Heart right ventricle (tissue), 16 donors: Measurements from ENCODE around the gene TMEM212. TPM values are rescaled to one million over a fixed set of nuclear protein-coding genes. Genes with fewer than 3 reads are reported as not detected.
A peak's percentile ranks its signal among the peaks of the same experiment; 100 is the strongest.

Source experiments
- ATAC-seq, 8 donors: fragments of 200-7000 bp; cut with Tn5 transposase; one replicate each; pipeline ENCODE4 v1.9.1; 2020; ENCODE audit warnings: mild to moderate bottlenecking in 8 of 8, moderate library complexity in 8 of 8, moderate number of reproducible peaks in 1 of 8
- DNase-seq, 2 donors: peaks; one replicate each; pipeline ENCODE4 v3.0.0-alpha.2; 2020
- H3K27ac ChIP-seq, 10 donors: fragments of 200-600 bp; sonication (generic) in 2 of 10; one replicate each; pipeline versions ENCODE4 v1.5.0 to v1.8.0; 2020 to 2022; ENCODE audit warnings: mild to moderate bottlenecking in 3 of 10
- H3K27me3 ChIP-seq, 7 donors: fragments of 200-600 bp; one replicate each; pipeline ENCODE4 v1.8.0; 2021 to 2022; ENCODE audit warnings: mild to moderate bottlenecking in 2 of 7
- H3K36me3 ChIP-seq, 9 donors: fragments of 200-600 bp; sonication (generic) in 1 of 9; one replicate each; pipeline versions ENCODE4 v1.5.0 to v1.8.0; 2020 to 2022; ENCODE audit warnings: mild to moderate bottlenecking in 2 of 9
- H3K4me1 ChIP-seq, 9 donors: fragments of 200-600 bp; sonication (generic) in 1 of 9; one replicate each; pipeline versions ENCODE4 v1.5.0 to v1.8.0; 2020 to 2022; ENCODE audit warnings: mild to moderate bottlenecking in 4 of 9
- H3K4me3 ChIP-seq, 10 donors: fragments of 200-600 bp; sonication (generic) in 2 of 10; one replicate each; pipeline versions ENCODE4 v1.5.0 to v1.8.0; 2020 to 2022; ENCODE audit warnings: mild to moderate bottlenecking in 7 of 10, moderate library complexity in 2 of 10
- H3K9me3 ChIP-seq, 11 donors: fragments of 200-600 bp in 10 of 11; sonication (generic) in 2 of 11; one replicate each; pipeline versions ENCODE4 v1.5.0 to v1.8.0; 2013 to 2022; ENCODE audit warnings: mild to moderate bottlenecking in 2 of 11, control low read depth in 1 of 11, moderate library complexity in 1 of 11
- whole genome bisulfite sequencing, 2 donors: extraction: QIAGEN DNeasy Blood & Tissue Kit; methylation state at CpG; one replicate each; pipeline ENCODE4 v1.1.7; 2013; ENCODE audit warnings: inconsistent platforms in 1 of 2; 5-methylcytosine and 5-hydroxymethylcytosine counted together
- intact Hi-C, 10 donors: fragments of 100-400 bp; cut with DNase I; formaldehyde crosslinking; loops; one replicate each; pipeline versions ENCODE4 v1.11.1 to v1.14.2; 2022
- polyA plus RNA-seq, 2 donors: library from polyadenylated mRNA; stranded (reverse); fragments of 200-250 nt; gene quantifications; one replicate each; pipeline ENCODE4 v1.2.3, GENCODE V29; 2013
- total RNA-seq, 10 donors: library from RNA; stranded (reverse); fragmentation: NEBNext Ultra II Directional in 3 of 10; extraction: Animal tissue kit (Norgen Biotek cat#: 25700) in 3 of 10; gene quantifications; one replicate each; pipeline versions ENCODE4 v1.2.1 to v1.2.4, GENCODE V29; 2021 to 2023
- TF ChIP-seq, protein P1 (sequence below), 9 donors: fragments of 200-600 bp; sonication (generic) in 2 of 9; IDR thresholded peaks; one replicate each; pipeline versions ENCODE4 v1.5.0 to v1.8.0; 2021 to 2022; ENCODE audit warnings: antibody characterized with exemption in 9 of 9, mild to moderate bottlenecking in 5 of 9, moderate library complexity in 1 of 9
- donor health status: Arrhythmogenic right ventricular cardiomyopathy.
- donor health status: ischemic (EF 13 %, LVEDD 7.1; RV severe dilation, severe dysfunction).
- donor health status: healthy with polysubstance abuse.
- donor health status: DM: no; HTN: yes; CAD: no.
- donor health status: DM: no; HTN: no; CAD: no.
- donor health status: ischemic (EF 25% LVEDD 6.9; RV normal size, moderate dysfunction).
- donor health status: ischemic (EF 25% LVEDD 5.7; RV mildly dilated, moderate dysfunction).
- donor health status: healthy.
- donor health status: DM: yes; HTN: yes; CAD: no.
- donor health status: Ischemic cardiomyopathy.
- donor health status: ischemic (EF 35%, LVEDD 5.7; RV mildly dilated, moderate dysfunction).
- donor health status: nonischemic (EF 11% LVEDD 7.7; RV severe dilation, severe dysfunction).
- donor health status: DM: yes; HTN: yes; CAD: no.
- donor health status: PGD.
- donor health status: ischemic (EF 29% LVEDD 5.4; RV normal size, mild dysfunction).
- donor health status: nonischemic (EF 23%, LVEDD 6.1; RV moderate dilation, normal function).

The TMEM212 gene
- total and polyA plus RNA-seq, 12 donors = not detected

DNA sequence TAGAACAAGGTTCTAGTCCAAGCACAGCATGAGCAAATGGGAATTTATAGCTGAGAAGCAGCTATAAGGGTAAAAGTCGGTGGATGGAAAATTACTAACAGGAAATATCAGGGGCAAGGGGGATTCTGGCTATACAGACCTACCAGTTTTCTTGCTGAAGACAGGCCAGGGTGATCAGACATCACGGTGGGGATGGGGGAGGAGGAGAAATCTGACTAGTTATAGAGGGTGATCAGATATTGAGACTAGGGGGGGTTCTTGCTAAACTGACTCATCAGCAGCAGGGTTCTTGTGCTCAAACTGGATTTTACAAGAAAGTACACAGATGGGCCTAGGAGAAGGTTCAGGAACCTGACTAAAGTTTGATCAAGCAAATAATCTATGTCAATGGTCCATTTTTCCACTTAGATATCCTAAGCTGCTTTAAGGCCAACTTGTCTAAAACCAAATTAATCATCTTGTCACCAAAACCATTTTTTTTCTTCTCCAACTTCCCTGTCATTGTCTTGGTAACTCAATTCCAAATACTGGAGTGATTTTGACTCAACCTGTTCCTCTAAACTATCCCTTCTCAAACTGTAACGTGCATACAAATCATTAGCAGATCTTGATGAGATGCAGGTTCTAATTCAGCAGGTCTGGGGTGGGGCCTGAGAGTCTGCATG, 4.6 kb downstream of the TMEM212 start:
- H3K4me3 ChIP-seq = no peak overlapping the region
- WGBS, 2 donors = 72 to 90% methylated on average over 3 of the region's 3 CpGs
- TF ChIP-seq, protein P1, sequence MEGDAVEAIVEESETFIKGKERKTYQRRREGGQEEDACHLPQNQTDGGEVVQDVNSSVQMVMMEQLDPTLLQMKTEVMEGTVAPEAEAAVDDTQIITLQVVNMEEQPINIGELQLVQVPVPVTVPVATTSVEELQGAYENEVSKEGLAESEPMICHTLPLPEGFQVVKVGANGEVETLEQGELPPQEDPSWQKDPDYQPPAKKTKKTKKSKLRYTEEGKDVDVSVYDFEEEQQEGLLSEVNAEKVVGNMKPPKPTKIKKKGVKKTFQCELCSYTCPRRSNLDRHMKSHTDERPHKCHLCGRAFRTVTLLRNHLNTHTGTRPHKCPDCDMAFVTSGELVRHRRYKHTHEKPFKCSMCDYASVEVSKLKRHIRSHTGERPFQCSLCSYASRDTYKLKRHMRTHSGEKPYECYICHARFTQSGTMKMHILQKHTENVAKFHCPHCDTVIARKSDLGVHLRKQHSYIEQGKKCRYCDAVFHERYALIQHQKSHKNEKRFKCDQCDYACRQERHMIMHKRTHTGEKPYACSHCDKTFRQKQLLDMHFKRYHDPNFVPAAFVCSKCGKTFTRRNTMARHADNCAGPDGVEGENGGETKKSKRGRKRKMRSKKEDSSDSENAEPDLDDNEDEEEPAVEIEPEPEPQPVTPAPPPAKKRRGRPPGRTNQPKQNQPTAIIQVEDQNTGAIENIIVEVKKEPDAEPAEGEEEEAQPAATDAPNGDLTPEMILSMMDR (IDR thresholded peaks at IDR 0.05) = no peak
- no peaks in the 10 kb centered on the region for H3K36me3 ChIP-seq
- H3K4me1 ChIP-seq = peaks cover 0 to 35% (median 21%) of the 10 kb centered on the region in 9 donors
- intact Hi-C loops = loop anchor here in 1 of 10 donors (10.0 kb wide), 1 partner anchor 187 kb away; the partner anchor contains the start of gene FNDC3B
- DNase-seq = no peak
- no peaks in the 10 kb centered on the region for H3K9me3 ChIP-seq
- H3K27me3 ChIP-seq = no peaks in the 10 kb centered on the region
- peak overlapping the region in 1 of 10 donors; percentile 4 for H3K27ac ChIP-seq
- no peak for ATAC-seq

DNA sequence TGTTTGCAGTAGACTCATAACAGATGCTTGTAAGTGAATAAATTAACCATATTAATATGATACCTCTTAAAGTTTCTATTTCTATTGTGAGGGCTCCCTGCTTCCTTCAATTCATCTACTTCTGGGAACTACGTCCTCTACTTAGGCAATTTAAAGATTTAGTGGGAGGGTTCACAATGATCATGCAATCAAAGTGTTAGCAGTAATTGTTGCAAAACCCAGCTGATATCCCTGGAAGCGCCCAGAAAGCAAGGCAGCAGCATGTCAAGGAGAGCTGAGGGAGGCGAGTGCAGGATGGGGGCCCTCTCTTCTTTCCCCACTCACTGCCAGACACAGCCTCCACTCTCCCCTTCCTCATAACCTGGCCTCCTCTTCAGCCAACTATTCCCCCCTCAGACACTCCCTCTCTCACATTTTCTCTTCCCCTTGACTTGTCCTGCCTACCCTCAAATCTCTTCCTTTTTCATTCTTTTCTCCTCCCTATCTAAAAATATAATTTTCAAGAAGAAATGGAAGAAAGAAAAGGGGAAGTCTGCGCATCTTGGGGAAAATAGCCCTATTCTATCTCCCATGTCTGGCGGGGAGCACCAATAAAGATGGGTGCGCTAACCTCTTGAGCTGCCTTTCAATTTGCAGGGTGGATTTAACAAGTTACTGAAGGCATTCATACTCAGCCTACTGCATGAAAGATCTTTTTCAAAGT, 6.6 kb downstream of the TMEM212 start:
- Histone ChIP-seq H3K27me3 (no peaks in the 10 kb centered on the region), H3K9me3 (peaks cover 0 to 14% (median 5%) of the 10 kb centered on the region in 11 donors), H3K27ac (no peak overlapping the region), H3K4me3 (no peak overlapping the region), H3K36me3 (no peaks in the 10 kb centered on the region), H3K4me1 (peaks cover 0 to 30% (median 16%) of the 10 kb centered on the region in 9 donors)
- no peak for ATAC-seq
- TF ChIP-seq, protein P1 (IDR thresholded peaks at IDR 0.05) = no peak
- DNase-seq = no peak
- intact Hi-C loops = loop anchor here in 1 of 10 donors (10.0 kb wide), 1 partner anchor 185 kb away; the partner anchor contains the start of gene FNDC3B
- 85 to 93% methylated on average over 6 of the region's 6 CpGs for WGBS, 2 donors

DNA sequence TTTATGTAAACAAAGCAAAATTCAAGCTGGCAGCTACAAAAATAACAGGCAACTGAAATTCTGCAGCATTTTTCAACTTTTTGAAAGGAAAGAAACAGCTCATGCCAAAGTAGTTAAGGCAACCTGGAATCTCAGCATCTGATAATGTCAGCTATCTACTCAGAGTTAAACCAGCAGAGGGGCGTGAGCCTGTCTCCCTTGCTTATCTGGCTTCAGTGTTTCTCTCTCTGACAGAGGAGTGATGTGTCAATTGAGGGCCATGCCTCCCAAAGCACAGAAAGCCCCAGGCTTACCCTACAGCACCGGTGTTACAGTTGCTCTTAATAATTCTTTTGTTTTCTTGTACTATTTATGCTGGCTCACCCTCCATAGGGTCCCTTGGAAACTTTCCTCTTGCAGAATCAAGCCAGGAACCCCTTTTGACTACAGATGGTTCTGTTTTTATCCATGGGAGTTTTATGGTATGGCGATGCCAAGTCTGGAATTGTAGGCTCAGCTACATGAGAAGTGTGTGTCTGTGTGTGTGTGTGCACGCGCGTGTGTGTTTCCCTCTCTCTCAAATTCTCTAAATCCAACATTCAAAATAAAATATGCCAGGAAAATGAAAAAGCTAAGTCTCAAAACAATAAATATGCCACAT, 7.3 kb downstream of the TMEM212 start:
- H3K9me3 ChIP-seq = peaks cover 0 to 21% (median 9%) of the 10 kb centered on the region in 11 donors
- DNase-seq = no peak
- no peaks in the 10 kb centered on the region for H3K36me3 ChIP-seq
- no peak overlapping the region for H3K27ac ChIP-seq
- TF ChIP-seq, protein P1 (IDR thresholded peaks at IDR 0.05) = no peak
- intact Hi-C loops = no loop called here
- no peaks in the 10 kb centered on the region for H3K27me3 ChIP-seq
- WGBS, 2 donors = 72 to 73% methylated on average over 6 of the region's 6 CpGs
- no peak overlapping the region for H3K4me3 ChIP-seq
- H3K4me1 ChIP-seq = peaks cover 0 to 30% (median 16%) of the 10 kb centered on the region in 9 donors
- ATAC-seq = no peak

DNA sequence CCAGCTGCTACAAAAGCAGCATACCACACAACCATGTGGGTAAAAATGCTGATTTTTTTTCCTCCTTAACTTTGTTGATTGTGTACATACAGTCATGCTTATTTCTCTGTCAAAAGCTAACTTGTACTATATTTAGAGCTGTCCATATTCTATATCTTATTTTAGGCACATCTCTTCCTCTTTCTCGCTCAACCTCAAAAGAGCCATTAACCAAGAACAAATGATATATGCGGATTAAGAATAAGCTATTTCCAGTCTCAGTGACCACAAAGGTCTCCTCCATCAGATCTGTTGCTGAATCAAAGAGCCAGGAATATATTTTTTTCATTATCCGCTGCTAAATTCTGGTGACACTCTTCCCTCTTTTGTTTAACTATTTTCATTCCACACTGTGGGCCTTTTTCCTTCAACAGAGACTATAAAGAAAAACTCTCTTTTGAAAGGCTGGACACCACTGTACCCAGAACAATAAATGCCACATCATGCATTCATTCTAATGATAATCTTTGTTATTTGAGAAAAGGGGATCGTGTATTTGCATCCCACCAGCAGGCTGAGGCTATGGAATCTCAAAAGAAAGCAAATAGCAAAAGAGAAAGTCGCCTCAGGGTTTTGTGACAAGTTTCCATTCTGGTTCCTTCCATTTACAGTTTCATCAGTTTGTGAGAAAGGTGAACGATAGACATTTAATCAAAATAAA, 8.0 kb downstream of the TMEM212 start:
- ATAC-seq = no peak
- no peak for DNase-seq
- intact Hi-C loops = no loop called here
- 85 to 87% methylated on average over 6 of the region's 6 CpGs for WGBS, 2 donors
- Histone ChIP-seq H3K27ac (no peak overlapping the region), H3K27me3 (no peaks in the 10 kb centered on the region), H3K4me3 (no peak overlapping the region), H3K36me3 (no peaks in the 10 kb centered on the region), H3K4me1 (peaks cover 0 to 30% (median 16%) of the 10 kb centered on the region in 9 donors), H3K9me3 (peaks cover 0 to 23% (median 9%) of the 10 kb centered on the region in 11 donors)
- TF ChIP-seq, protein P1 (IDR thresholded peaks at IDR 0.05) = no peak
